DOHH2 (cell line): Measurements from ENCODE around the gene SMIM38.

Experiments used
- H3F3A ChIP-seq: fragments of 200-600 bp; sonication (generic), shearing (Covaris generic); 2 replicates; pipeline ENCODE4 v1.6.0; 2016; ENCODE audit warnings: antibody characterized with exemption, mild to moderate bottlenecking; ENCODE audit not compliant: control insufficient read depth, insufficient read depth
- H3K27ac ChIP-seq: fragments of 200-600 bp; sonication (generic); 2 replicates; pipeline ENCODE4 v1.5.1; 2014; ENCODE audit warnings: low read depth, mild to moderate bottlenecking, low read length, moderate library complexity
- H3K27me3 ChIP-seq: fragments of 200-600 bp; sonication (generic); 2 replicates; pipeline ENCODE4 v1.6.1; 2014; ENCODE audit warnings: mild to moderate bottlenecking, low read length, mixed read lengths; ENCODE audit not compliant: control insufficient read depth
- H3K36me3 ChIP-seq: fragments of 200-600 bp; sonication (generic); 2 replicates; pipeline ENCODE4 v1.6.1; 2014; ENCODE audit warnings: mild to moderate bottlenecking, low read length, moderate library complexity, mixed read lengths; ENCODE audit not compliant: control insufficient read depth
- H3K4me1 ChIP-seq: fragments of 200-600 bp; sonication (generic); 2 replicates; pipeline ENCODE4 v1.6.1; 2014; ENCODE audit warnings: mild to moderate bottlenecking, low read length, mixed read lengths; ENCODE audit not compliant: control insufficient read depth
- H3K4me2 ChIP-seq: fragments of 200-600 bp; sonication (generic); 2 replicates; pipeline ENCODE4 v1.6.0; 2014; ENCODE audit warnings: mild to moderate bottlenecking, low read length, moderate library complexity
- H3K4me3 ChIP-seq: fragments of 200-600 bp; sonication (generic); 2 replicates; pipeline ENCODE4 v1.5.1; 2014; ENCODE audit warnings: mild to moderate bottlenecking, low read length, mixed read lengths
- H3K79me2 ChIP-seq: fragments of 200-600 bp; sonication (generic); 2 replicates; pipeline ENCODE4 v1.6.1; 2014; ENCODE audit warnings: mild to moderate bottlenecking, low read length, mixed read lengths; ENCODE audit not compliant: control insufficient read depth
- H3K9me2 ChIP-seq: fragments of 200-600 bp; sonication (generic); replicated peaks from 2 replicates; pipeline ENCODE4 v1.6.1; 2014; ENCODE audit warnings: mild to moderate bottlenecking, low read length, mixed read lengths; ENCODE audit not compliant: control insufficient read depth
- H3K9me3 ChIP-seq: fragments of 200-600 bp; sonication (generic); 2 replicates; pipeline ENCODE4 v1.6.1; 2014; ENCODE audit warnings: antibody characterized with exemption, low read length, mixed read lengths; ENCODE audit not compliant: control insufficient read depth, insufficient read depth
- H4K20me1 ChIP-seq: fragments of 200-600 bp; sonication (generic); 2 replicates; pipeline ENCODE4 v1.6.0; 2014; ENCODE audit warnings: low read depth, mild to moderate bottlenecking, antibody characterized with exemption, low read length, moderate library complexity; ENCODE audit not compliant: control insufficient read depth, insufficient read depth
- CTCF ChIP-seq: fragments of 200-600 bp; sonication (generic); IDR thresholded peaks from one replicate; pipeline ENCODE4 v1.5.1; 2014; ENCODE audit warnings: antibody characterized with exemption, mild to moderate bottlenecking, low read depth, low read length; ENCODE audit not compliant: poor library complexity, severe bottlenecking
- EZH2phosphoT487 ChIP-seq: fragments of 200-600 bp; sonication (generic); IDR thresholded peaks from 2 replicates; pipeline ENCODE4 v1.6.1; 2017; ENCODE audit warnings: borderline replicate concordance, mild to moderate bottlenecking, antibody characterized with exemption, low read length, moderate library complexity, mixed read lengths

Gene SMIM38

DNA sequence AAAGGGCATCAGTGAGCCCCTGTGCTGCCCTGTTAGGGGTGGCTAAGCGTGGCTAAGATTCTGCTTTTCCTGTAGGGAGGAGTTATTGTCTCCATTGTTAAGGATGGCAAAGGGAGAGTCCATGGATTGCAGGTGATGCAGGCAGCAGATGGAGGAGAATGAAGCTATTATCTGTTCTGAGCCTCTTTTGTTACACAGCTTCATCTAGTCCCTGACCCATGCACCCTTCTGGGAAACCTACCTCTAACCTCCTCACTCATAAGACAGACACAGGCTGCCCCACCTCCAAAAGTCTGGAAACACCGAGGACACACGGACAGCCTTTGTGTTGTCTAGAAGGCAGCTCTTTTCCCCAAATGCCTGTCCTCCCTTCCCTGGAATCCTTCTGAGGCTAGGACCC lies 13.7 kb downstream of the SMIM38 start:
- Histone ChIP-seq H3K4me2 (no peak overlapping the region), H3K9me2 (no peaks in the 10 kb centered on the region), H3K27me3 (peaks cover 11% of the 10 kb centered on the region), H3F3A (no peaks in the 10 kb centered on the region), H3K4me1 (no peaks in the 10 kb centered on the region), H4K20me1 (no peaks in the 10 kb centered on the region), H3K79me2 (no peaks in the 10 kb centered on the region), H3K36me3 (no peaks in the 10 kb centered on the region), H3K9me3 (no peaks in the 10 kb centered on the region), H3K4me3 (no peak overlapping the region), H3K27ac (no peak overlapping the region)
- TF ChIP-seq CTCF, result no peak
- no peak for TF ChIP-seq EZH2phosphoT487

GRCh38 chr11:69170704-69171103 lies 15.0 kb downstream of the SMIM38 start:
- Histone ChIP-seq H3K27ac (no peak overlapping the region), H3K27me3 (peaks cover 8% of the 10 kb centered on the region), H3K4me3 (no peak overlapping the region), H3K9me2 (no peaks in the 10 kb centered on the region), H3K36me3 (no peaks in the 10 kb centered on the region), H3K79me2 (no peaks in the 10 kb centered on the region), H4K20me1 (no peaks in the 10 kb centered on the region), H3K4me2 (no peak overlapping the region), H3K9me3 (no peaks in the 10 kb centered on the region), H3F3A (no peaks in the 10 kb centered on the region), H3K4me1 (no peaks in the 10 kb centered on the region)
- no peak for TF ChIP-seq EZH2phosphoT487

- no peak overlapping the region for H3K4me3 ChIP-seq
- H3K4me1 ChIP-seq, result no peaks in the 10 kb centered on the region
- H4K20me1 ChIP-seq, result no peaks in the 10 kb centered on the region
- no peaks in the 10 kb centered on the region for H3K9me2 ChIP-seq
- H3K36me3 ChIP-seq, result no peaks in the 10 kb centered on the region
- TF ChIP-seq EZH2phosphoT487, result no peak
- TF ChIP-seq CTCF, result no peak
- no peak overlapping the region for H3K27ac ChIP-seq
- no peaks in the 10 kb centered on the region; the same call in 1 of the 2 replicates for H3K27me3 ChIP-seq
- no peaks in the 10 kb centered on the region for H3K9me3 ChIP-seq
- H3F3A ChIP-seq, result no peaks in the 10 kb centered on the region
- H3K79me2 ChIP-seq, result no peaks in the 10 kb centered on the region
- no peak overlapping the region for H3K4me2 ChIP-seq
Observed at GRCh38 chr11:69171476-69172240, 15.9 kb downstream of the SMIM38 start.

DNA sequence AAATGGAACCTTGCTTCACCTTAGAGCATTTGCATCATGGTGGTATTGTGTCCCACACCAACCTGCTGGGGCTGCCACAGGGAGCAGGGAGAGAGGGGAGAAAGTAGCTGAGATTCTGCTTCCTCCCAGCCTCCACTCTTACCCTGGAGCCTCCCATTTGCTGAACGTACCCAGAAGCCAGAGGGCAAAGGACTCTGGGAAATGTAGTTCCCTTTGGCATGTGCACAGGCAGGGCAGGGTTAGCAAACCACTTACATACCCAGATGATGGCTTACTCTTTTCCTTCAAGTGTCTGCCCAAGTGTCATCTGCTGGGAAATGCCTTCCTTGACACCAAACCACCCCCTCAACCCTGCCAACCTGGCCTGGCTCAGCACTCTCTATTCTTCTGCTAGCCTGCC lies 16.9 kb downstream of the SMIM38 start:
- no peaks in the 10 kb centered on the region for H3K27me3 ChIP-seq
- no peak for TF ChIP-seq EZH2phosphoT487
- no peak for TF ChIP-seq CTCF
- H3K9me3 ChIP-seq, result no peaks in the 10 kb centered on the region
- no peaks in the 10 kb centered on the region for H3K9me2 ChIP-seq
- no peaks in the 10 kb centered on the region for H3K4me1 ChIP-seq
- no peak overlapping the region for H3K27ac ChIP-seq
- H3K36me3 ChIP-seq, result no peaks in the 10 kb centered on the region
- H3K4me3 ChIP-seq, result no peak overlapping the region
- H4K20me1 ChIP-seq, result no peaks in the 10 kb centered on the region
- H3K4me2 ChIP-seq, result no peak overlapping the region
- H3F3A ChIP-seq, result no peaks in the 10 kb centered on the region
- no peaks in the 10 kb centered on the region for H3K79me2 ChIP-seq
